Measurements from ENCODE around the gene MED20. TPM values are rescaled to one million over a fixed set of nuclear protein-coding genes. Genes with fewer than 3 reads are reported as not detected.

MED20 gene
- total and polyA plus RNA-seq, 2 of the 8 experiments (the other 6 are each of a cell fraction or from before 2014, with no cell fraction given) = 38.7 to 51.8 TPM

GRCh38 chr6:41885930-41886329 is 35.0 kb downstream of the MED20 start:
- WGBS, 2 experiments (ENCODE audit: extremely low coverage in 1 of 2, insufficient coverage in 1 of 2, insufficient read length in 1 of 2, insufficient replicate concordance in 2 of 2, low coverage in 1 of 2, low lambda C conversion rate in 2 of 2, missing lambda C conversion rate in 1 of 2) = 92% methylated on average over 1 of the region's 1 CpG; no CpG with 5 or more reads in 1 of the 2 experiments
- Histone ChIP-seq H4K8ac (ENCODE audit: extremely low read depth, insufficient read depth, low read length) (no peak overlapping the region), H2BK5ac (ENCODE audit: low read depth, low read length) (no peak overlapping the region), H2BK12ac (ENCODE audit: low read depth, low read length) (no peak overlapping the region), H2BK20ac (ENCODE audit: low read length) (no peak overlapping the region), H3K23me2 (ENCODE audit: low read depth, low read length) (no peaks in the 10 kb centered on the region), H3K14ac (ENCODE audit: insufficient read length) (no peak overlapping the region), H3K9me3 (ENCODE audit: insufficient read depth in 2 of 2, low read depth in 1 of 2, low read length in 1 of 2) (no peaks in the 10 kb centered on the region), H3K56ac (replicated peaks; ENCODE audit: insufficient read length, low read depth, low read length) (no peak overlapping the region), H4K5ac (ENCODE audit: insufficient read length, low read depth, low read length) (no peak overlapping the region), H4K91ac (replicated peaks; ENCODE audit: insufficient read length, low read length) (no peak overlapping the region), H3K27ac (ENCODE audit: low read depth, low read length) (no peak overlapping the region), H3K9ac (replicated peaks in 1 of 4; ENCODE audit: extremely low read depth in 1 of 4, low read depth in 3 of 4, low read length in 3 of 4) (no peak overlapping the region), H3K4ac (replicated peaks; ENCODE audit: insufficient read length, low read depth, low read length) (no peak overlapping the region), H2BK15ac (ENCODE audit: low read length) (no peak overlapping the region), H3K27me3 (replicated peaks in 1 of 4; ENCODE audit: control insufficient read depth in 3 of 4, extremely low read depth in 1 of 4, insufficient read depth in 3 of 4, low read length in 3 of 4) (no peaks in the 10 kb centered on the region), H3K79me1 (ENCODE audit: low read depth, low read length) (no peaks in the 10 kb centered on the region; the same call in 1 of the 2 replicates), H3K4me1 (replicated peaks in 1 of 4; ENCODE audit: control insufficient read depth in 3 of 4, insufficient read depth in 4 of 4, low read length in 3 of 4) (peaks cover 0 to 6% (median 5%) of the 10 kb centered on the region in 4 experiments; a peak in 3 of 7 replicates), H2AK5ac (ENCODE audit: low read depth, low read length) (no peak overlapping the region), H2BK120ac (replicated peaks; ENCODE audit: low read depth, low read length) (no peak overlapping the region), H3K4me3 (ENCODE audit: extremely low read depth in 1 of 4, insufficient read depth in 2 of 4, low read depth in 3 of 4, low read length in 4 of 4) (no peak overlapping the region), H3K18ac (ENCODE audit: extremely low read depth, low read length) (no peak overlapping the region), H3K23ac (ENCODE audit: insufficient read length) (no peak overlapping the region), H3K4me2 (ENCODE audit: insufficient read depth in 1 of 2, low read depth in 2 of 2, low read length in 2 of 2) (no peak overlapping the region), H3K79me2 (ENCODE audit: control insufficient read depth in 1 of 2, insufficient read depth in 2 of 2, low read length in 2 of 2) (peaks cover 0 to 52% of the 10 kb centered on the region in 2 experiments; a peak in 2 of 4 replicates), H3K36me3 (ENCODE audit: control insufficient read depth in 2 of 4, insufficient read depth in 4 of 4, low read length in 3 of 4) (peaks cover 0 to 2% (median 0%) of the 10 kb centered on the region in 4 experiments; a peak in 2 of 8 replicates), H2AFZ (ENCODE audit: low read length) (no peak overlapping the region), H4K20me1 (replicated peaks in 1 of 2; ENCODE audit: control insufficient read depth in 1 of 2, insufficient read depth in 2 of 2, low read length in 2 of 2) (peaks cover 0 to 1% of the 10 kb centered on the region in 2 experiments)
- no peak for DNase-seq (ENCODE audit: low read depth in 1 of 2, low spot score in 2 of 2)
- ChIA-PET POLR2A (ENCODE audit: partially characterized antibody) (interaction anchor here (0.8 to 1.7 kb wide), 4 partner anchors 8 to 36 kb away, joined by 3 to 7 read pairs (median 4); partner anchors contain the start of genes BYSL and MED20), CTCF (ENCODE audit: partially characterized antibody) (interaction anchor here (0.9 to 1.3 kb wide), 2 partner anchors 8 to 41 kb away, joined by 3 read pairs; no protein-coding TSS in a partner anchor)
- TF ChIP-seq TBP (IDR thresholded peaks at IDR 0.05; ENCODE audit: low read depth, low read length) (no peak), NRF1 (IDR thresholded peaks at IDR 0.05; ENCODE audit: low read depth, low read length) (no peak), HDAC2 (IDR thresholded peaks at IDR 0.05; ENCODE audit: borderline replicate concordance in 1 of 2, low read depth in 2 of 2, low read length in 2 of 2) (no peak), FOSL1 (IDR thresholded peaks at IDR 0.05; ENCODE audit: insufficient read depth, low read depth, low read length) (no peak), POLR2A (IDR thresholded peaks at IDR 0.05; ENCODE audit: control extremely low read depth in 1 of 2, low read depth in 2 of 2, low read length in 2 of 2) (no peak), CEBPB (IDR thresholded peaks at IDR 0.05; ENCODE audit: low read depth, low read length) (no peak), PHF8 (conservative IDR thresholded peaks at IDR 0.05; ENCODE audit: low read depth, low read length) (no peak), BCL11A (IDR thresholded peaks at IDR 0.05; ENCODE audit: low read depth in 2 of 2, low read length in 2 of 2) (no peak), SP4 (IDR thresholded peaks at IDR 0.05; ENCODE audit: low read length) (no peak), SP1 (IDR thresholded peaks at IDR 0.05; ENCODE audit: low read depth, low read length) (no peak), SIRT6 (IDR thresholded peaks at IDR 0.05; ENCODE audit: low read length) (no peak), KDM4A (IDR thresholded peaks at IDR 0.05; ENCODE audit: low read depth, low read length, severe bottlenecking) (no peak), CTBP2 (IDR thresholded peaks at IDR 0.05; ENCODE audit: borderline replicate concordance, insufficient read depth, insufficient read length, low read length) (no peak)
- FAIRE-seq = no peak
